ENCODE measurements around the gene TARP.

The TARP gene

DNA sequence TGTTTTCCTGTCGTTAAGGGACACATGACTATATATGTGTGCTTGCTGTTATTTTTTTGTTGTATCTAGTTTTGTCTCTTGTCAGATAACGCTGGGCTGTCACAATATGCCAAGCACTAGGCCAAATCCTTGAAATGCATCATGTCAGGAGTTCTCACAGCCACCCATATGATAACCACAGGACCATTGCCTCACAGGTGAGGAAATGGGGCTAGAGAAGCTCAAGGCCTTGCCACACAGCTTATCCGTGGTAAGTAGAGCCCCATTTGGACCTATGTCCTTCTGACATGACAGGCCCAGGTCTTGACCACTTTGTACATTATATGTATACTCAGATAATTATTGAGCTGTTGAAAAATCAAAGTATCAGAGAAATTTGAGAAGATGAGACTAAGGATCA is 42.0 kb upstream of the TARP start:
- Histone ChIP-seq H3K36me3 (ENCODE audit: insufficient read depth, low read length) (no peaks in the 10 kb centered on the region), H3K4me3 (ENCODE audit: low read depth in 1 of 2, low read length in 2 of 2) (no peak overlapping the region), H3K9me3 (ENCODE audit: low read length) (no peaks in the 10 kb centered on the region), H3K27ac (ENCODE audit: low read depth, low read length) (no peak overlapping the region), H3K27me3 (ENCODE audit: control insufficient read depth in 1 of 2, insufficient read depth in 2 of 2, low read length in 2 of 2) (no peaks in the 10 kb centered on the region), H3K4me1 (ENCODE audit: insufficient read depth, low read length) (no peaks in the 10 kb centered on the region), H3K9ac (ENCODE audit: low read length) (no peak overlapping the region)

DNA sequence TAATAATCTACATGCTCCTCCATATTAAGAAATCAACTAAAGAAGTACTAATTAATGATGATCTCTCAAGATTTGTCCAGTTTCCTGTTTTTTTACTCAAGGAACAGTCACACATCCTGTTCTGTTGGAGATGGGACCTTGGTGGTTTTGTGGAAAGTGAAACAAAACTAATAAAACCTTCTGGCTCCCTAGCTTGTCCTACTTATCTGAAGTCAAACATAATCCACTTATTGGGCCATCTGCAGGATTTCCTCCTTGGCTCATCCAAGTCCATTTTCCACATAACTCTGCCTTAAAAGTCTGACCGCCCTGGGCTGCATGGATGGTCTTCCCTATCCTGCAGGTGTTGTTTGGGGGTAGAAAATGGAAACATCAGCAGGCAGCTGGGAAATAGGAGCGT is 39.4 kb upstream of the TARP start:
- no peaks in the 10 kb centered on the region for H3K36me3 ChIP-seq (ENCODE audit: insufficient read depth, low read length)
- H3K4me3 ChIP-seq (ENCODE audit: low read depth in 1 of 2, low read length in 2 of 2) = no peak overlapping the region
- no peaks in the 10 kb centered on the region for H3K4me1 ChIP-seq (ENCODE audit: insufficient read depth, low read length)
- no peak overlapping the region for H3K9ac ChIP-seq (ENCODE audit: low read length)
- H3K9me3 ChIP-seq (ENCODE audit: low read length) = no peaks in the 10 kb centered on the region
- H3K27ac ChIP-seq (ENCODE audit: low read depth, low read length) = no peak overlapping the region
- no peaks in the 10 kb centered on the region for H3K27me3 ChIP-seq (ENCODE audit: control insufficient read depth in 1 of 2, insufficient read depth in 2 of 2, low read length in 2 of 2)

DNA sequence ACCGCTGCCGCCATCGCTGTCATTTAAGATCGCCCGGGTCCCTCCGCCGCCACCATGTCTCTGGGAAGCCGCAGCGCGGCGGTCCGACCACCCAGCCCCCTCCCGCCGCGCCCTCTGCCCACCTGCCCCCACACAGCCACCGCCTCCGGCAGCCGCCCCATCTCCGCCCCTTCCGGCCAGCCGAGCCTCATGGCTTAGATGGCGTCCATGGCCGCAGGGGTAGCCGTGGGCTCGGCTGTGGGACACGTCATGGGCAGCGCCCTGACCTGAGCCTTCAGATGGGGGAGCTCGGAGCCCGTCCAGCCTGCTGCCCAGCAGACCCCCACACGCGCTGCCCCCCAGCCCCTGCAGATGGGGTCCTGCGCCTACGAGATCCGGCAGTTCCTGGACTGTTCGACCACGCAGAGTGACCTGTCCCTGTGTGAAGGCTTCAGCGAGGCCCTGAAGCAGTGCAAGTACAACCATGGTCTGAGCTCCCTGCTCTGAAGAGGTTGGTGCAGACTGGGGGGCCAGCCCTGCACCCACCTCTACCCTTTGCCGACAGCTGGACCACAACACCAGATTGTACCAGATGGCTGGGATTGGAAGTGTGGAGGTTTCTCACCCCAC is 38.0 kb upstream of the TARP start:
- no peaks in the 10 kb centered on the region for H3K27me3 ChIP-seq (ENCODE audit: control insufficient read depth in 1 of 2, insufficient read depth in 2 of 2, low read length in 2 of 2)
- no peak overlapping the region for H3K27ac ChIP-seq (ENCODE audit: low read depth, low read length)
- H3K4me1 ChIP-seq (ENCODE audit: insufficient read depth, low read length) = no peaks in the 10 kb centered on the region
- no peak overlapping the region for H3K9ac ChIP-seq (ENCODE audit: low read length)
- H3K36me3 ChIP-seq (ENCODE audit: insufficient read depth, low read length) = no peaks in the 10 kb centered on the region
- no peaks in the 10 kb centered on the region for H3K9me3 ChIP-seq (ENCODE audit: low read length)
- H3K4me3 ChIP-seq (ENCODE audit: low read depth in 1 of 2, low read length in 2 of 2) = peak overlapping the region; percentile 38 to 44

DNA sequence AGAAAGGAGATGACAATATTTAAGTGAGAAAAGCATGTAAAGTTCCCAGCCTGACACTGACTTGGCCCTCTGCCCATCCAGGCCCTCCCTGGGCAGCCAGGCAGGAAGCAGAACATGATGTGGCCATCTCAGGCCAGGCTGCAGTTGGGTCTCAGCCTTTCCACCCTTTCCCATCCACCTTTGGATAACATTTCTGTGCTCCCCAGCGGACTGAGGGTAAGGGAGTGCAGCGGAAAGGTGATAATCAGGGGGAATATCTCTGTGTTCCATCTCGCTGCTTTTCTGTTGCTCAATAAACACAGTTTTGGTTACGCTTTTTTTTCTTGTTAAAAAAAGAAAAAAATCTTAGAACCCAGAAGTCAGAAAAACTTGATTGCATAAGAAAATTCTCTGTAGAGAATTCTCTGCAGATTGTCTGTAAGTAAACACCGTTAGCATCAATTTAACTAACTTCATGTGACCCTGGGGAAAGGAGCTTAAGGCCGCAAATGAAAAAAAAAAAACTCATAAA is 37.2 kb upstream of the TARP start:
- Histone ChIP-seq H3K4me1 (ENCODE audit: insufficient read depth, low read length) (no peaks in the 10 kb centered on the region), H3K4me3 (ENCODE audit: low read depth in 1 of 2, low read length in 2 of 2) (peak overlapping the region in 1 of 2 donors; percentile 44), H3K27me3 (ENCODE audit: control insufficient read depth in 1 of 2, insufficient read depth in 2 of 2, low read length in 2 of 2) (no peaks in the 10 kb centered on the region), H3K9me3 (ENCODE audit: low read length) (no peaks in the 10 kb centered on the region), H3K9ac (ENCODE audit: low read length) (no peak overlapping the region), H3K36me3 (ENCODE audit: insufficient read depth, low read length) (no peaks in the 10 kb centered on the region), H3K27ac (ENCODE audit: low read depth, low read length) (no peak overlapping the region)

DNA sequence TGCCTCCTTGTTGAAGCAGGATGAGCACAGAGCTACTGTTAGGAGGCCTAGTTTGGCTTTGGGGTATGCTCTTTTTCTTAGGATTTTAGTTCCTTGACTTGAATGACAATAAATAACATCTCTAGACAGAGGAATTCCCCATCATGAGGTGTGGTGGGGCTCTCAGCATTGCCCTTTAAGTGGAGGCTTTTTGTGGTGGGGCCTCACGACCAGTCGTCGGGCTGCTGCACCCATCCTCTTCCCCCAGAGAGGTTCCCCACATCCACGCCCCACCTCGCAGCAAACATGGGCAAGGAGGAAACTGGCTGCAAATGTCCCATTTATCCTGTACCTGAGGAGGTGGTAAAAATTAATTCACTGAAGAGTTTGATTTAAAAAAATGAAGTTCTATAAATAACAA is 36.1 kb upstream of the TARP start:
- Histone ChIP-seq H3K9ac (ENCODE audit: low read length) (no peak overlapping the region), H3K4me1 (ENCODE audit: insufficient read depth, low read length) (no peaks in the 10 kb centered on the region), H3K27me3 (ENCODE audit: control insufficient read depth in 1 of 2, insufficient read depth in 2 of 2, low read length in 2 of 2) (no peaks in the 10 kb centered on the region), H3K27ac (ENCODE audit: low read depth, low read length) (no peak overlapping the region), H3K36me3 (ENCODE audit: insufficient read depth, low read length) (no peaks in the 10 kb centered on the region), H3K9me3 (ENCODE audit: low read length) (no peaks in the 10 kb centered on the region), H3K4me3 (ENCODE audit: low read depth in 1 of 2, low read length in 2 of 2) (no peak overlapping the region)

DNA sequence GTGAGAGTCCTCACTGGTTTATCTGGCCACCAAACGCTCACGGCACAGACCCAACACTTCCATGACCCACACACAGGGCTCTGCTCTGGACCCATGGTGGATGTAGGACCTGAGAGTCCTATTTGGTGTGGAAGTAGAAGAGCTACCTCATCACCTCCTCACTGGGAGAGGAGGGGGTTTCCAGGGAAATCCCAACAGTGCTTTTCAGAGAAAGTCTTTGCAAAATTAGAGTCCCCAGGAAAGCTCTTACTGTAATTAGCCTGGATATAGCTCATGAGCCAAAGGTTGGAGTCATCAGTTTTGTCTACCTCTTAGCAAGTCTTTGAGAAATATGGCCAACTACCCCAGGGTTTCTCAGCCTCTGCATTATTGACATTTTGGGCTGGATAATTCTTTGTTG is 34.7 kb upstream of the TARP start:
- H3K9ac ChIP-seq (ENCODE audit: low read length) = no peak overlapping the region
- H3K27ac ChIP-seq (ENCODE audit: low read depth, low read length) = no peak overlapping the region
- H3K4me1 ChIP-seq (ENCODE audit: insufficient read depth, low read length) = no peaks in the 10 kb centered on the region
- H3K36me3 ChIP-seq (ENCODE audit: insufficient read depth, low read length) = no peaks in the 10 kb centered on the region
- no peaks in the 10 kb centered on the region for H3K27me3 ChIP-seq (ENCODE audit: control insufficient read depth in 1 of 2, insufficient read depth in 2 of 2, low read length in 2 of 2)
- no peaks in the 10 kb centered on the region for H3K9me3 ChIP-seq (ENCODE audit: low read length)
- no peak overlapping the region for H3K4me3 ChIP-seq (ENCODE audit: low read depth in 1 of 2, low read length in 2 of 2)

GRCh38 chr7:38307640-38308039 is 34.2 kb upstream of the TARP start:
- H3K9me3 ChIP-seq (ENCODE audit: low read length) = no peaks in the 10 kb centered on the region

GRCh38 chr7:38306914-38307313 is 33.5 kb upstream of the TARP start:
- no peak overlapping the region for H3K4me3 ChIP-seq (ENCODE audit: low read depth in 1 of 2, low read length in 2 of 2)
- no peak overlapping the region for H3K9ac ChIP-seq (ENCODE audit: low read length)
- no peaks in the 10 kb centered on the region for H3K27me3 ChIP-seq (ENCODE audit: control insufficient read depth in 1 of 2, insufficient read depth in 2 of 2, low read length in 2 of 2)
- no peak overlapping the region for H3K27ac ChIP-seq (ENCODE audit: low read depth, low read length)
- H3K4me1 ChIP-seq (ENCODE audit: insufficient read depth, low read length) = no peaks in the 10 kb centered on the region
- H3K9me3 ChIP-seq (ENCODE audit: low read length) = no peaks in the 10 kb centered on the region
- no peaks in the 10 kb centered on the region for H3K36me3 ChIP-seq (ENCODE audit: insufficient read depth, low read length)

More at GRCh38 chr7:38307640-38308039, 34.2 kb upstream of the TARP start:
- Histone ChIP-seq H3K27me3 (ENCODE audit: control insufficient read depth in 1 of 2, insufficient read depth in 2 of 2, low read length in 2 of 2) (no peaks in the 10 kb centered on the region), H3K4me3 (ENCODE audit: low read depth in 1 of 2, low read length in 2 of 2) (no peak overlapping the region), H3K4me1 (ENCODE audit: insufficient read depth, low read length) (no peaks in the 10 kb centered on the region), H3K9ac (ENCODE audit: low read length) (no peak overlapping the region), H3K36me3 (ENCODE audit: insufficient read depth, low read length) (no peaks in the 10 kb centered on the region), H3K27ac (ENCODE audit: low read depth, low read length) (no peak overlapping the region)

DNA sequence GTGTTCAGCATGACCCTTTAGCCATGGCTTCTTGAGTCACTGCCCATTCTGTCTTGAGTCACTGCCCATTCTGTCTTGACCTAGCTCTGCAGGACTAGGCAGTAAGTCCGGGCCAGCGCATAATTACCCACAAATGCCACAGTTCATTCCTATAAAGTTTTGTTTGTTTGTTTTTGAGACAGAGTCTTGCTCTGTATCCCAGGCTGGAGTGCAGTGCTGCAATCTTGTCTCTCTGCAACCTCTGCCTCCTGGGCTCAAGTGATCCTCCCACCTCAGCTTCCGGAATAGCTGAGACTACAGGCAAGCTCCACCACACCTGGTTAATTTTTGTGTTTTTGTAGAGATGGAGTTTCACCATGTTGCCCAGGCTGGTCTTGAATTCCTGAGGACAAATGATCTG is 32.7 kb upstream of the TARP start:
- Histone ChIP-seq H3K27ac (ENCODE audit: low read depth, low read length) (no peak overlapping the region), H3K36me3 (ENCODE audit: insufficient read depth, low read length) (no peaks in the 10 kb centered on the region), H3K9me3 (ENCODE audit: low read length) (no peaks in the 10 kb centered on the region), H3K4me3 (ENCODE audit: low read depth in 1 of 2, low read length in 2 of 2) (no peak overlapping the region), H3K9ac (ENCODE audit: low read length) (no peak overlapping the region), H3K27me3 (ENCODE audit: control insufficient read depth in 1 of 2, insufficient read depth in 2 of 2, low read length in 2 of 2) (no peaks in the 10 kb centered on the region), H3K4me1 (ENCODE audit: insufficient read depth, low read length) (no peaks in the 10 kb centered on the region)

DNA sequence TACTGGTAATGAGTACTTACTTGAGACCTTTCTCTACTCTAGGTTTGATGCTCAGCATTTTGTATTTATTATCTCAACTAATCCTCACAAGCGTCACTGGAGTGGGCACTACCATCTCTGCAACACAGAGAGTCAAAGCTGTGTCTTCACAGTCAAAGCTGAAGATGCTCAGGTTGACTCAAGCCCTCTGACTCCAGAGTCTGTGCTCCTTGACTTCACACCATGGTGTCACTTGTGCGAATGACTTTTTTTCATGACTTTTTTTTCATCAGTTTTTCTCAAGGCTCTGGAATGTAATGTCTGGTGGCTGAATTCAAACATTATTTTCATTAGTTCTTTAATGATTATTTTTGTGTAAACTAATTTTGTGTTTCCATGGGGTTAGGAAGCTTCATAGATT is 30.4 kb upstream of the TARP start:
- Histone ChIP-seq H3K27me3 (ENCODE audit: control insufficient read depth in 1 of 2, insufficient read depth in 2 of 2, low read length in 2 of 2) (no peaks in the 10 kb centered on the region), H3K9me3 (ENCODE audit: low read length) (no peaks in the 10 kb centered on the region), H3K4me1 (ENCODE audit: insufficient read depth, low read length) (no peaks in the 10 kb centered on the region), H3K9ac (ENCODE audit: low read length) (no peak overlapping the region), H3K4me3 (ENCODE audit: low read depth in 1 of 2, low read length in 2 of 2) (no peak overlapping the region), H3K36me3 (ENCODE audit: insufficient read depth, low read length) (no peaks in the 10 kb centered on the region), H3K27ac (ENCODE audit: low read depth, low read length) (no peak overlapping the region)

GRCh38 chr7:38300175-38300574 is 26.7 kb upstream of the TARP start:
- no peak overlapping the region for H3K9ac ChIP-seq (ENCODE audit: low read length)
- H3K27ac ChIP-seq (ENCODE audit: low read depth, low read length) = no peak overlapping the region
- H3K4me3 ChIP-seq (ENCODE audit: low read depth in 1 of 2, low read length in 2 of 2) = no peak overlapping the region
- no peaks in the 10 kb centered on the region for H3K36me3 ChIP-seq (ENCODE audit: insufficient read depth, low read length)
- H3K27me3 ChIP-seq (ENCODE audit: control insufficient read depth in 1 of 2, insufficient read depth in 2 of 2, low read length in 2 of 2) = no peaks in the 10 kb centered on the region
- H3K9me3 ChIP-seq (ENCODE audit: low read length) = no peaks in the 10 kb centered on the region
- no peaks in the 10 kb centered on the region for H3K4me1 ChIP-seq (ENCODE audit: insufficient read depth, low read length)

DNA sequence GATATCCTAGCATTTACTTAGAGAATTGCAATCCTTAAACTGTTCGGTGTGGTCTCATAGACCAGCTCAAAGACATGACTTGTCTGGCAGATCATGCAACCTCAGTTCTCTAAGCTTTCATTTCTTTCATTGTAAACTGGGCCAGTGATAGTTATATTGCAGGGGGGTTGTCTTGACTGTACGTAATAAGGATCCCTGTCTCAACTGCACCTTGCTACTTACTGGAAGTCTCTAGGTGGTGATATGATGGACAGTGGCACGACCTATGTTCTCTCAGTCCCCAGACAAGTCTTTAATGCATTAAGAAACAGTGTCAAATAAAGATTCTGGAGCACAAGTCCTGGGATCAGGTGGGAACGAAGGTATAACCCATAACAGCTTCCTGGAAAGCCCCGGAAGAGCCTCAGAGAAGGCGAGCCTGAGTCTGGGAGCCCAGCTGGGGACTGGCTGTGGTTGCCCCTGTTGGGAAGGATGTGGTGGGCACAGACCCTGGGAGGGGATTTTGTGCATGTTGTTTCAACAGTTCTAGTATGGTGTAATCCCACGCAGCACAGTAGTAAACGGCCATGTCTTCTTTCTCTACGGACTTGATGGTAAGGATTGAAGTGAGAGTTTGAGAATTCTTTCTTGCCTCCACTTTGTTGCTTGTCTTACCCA is 26.0 kb upstream of the TARP start:
- H3K36me3 ChIP-seq (ENCODE audit: insufficient read depth, low read length) = no peaks in the 10 kb centered on the region

More for the DNA sequence above, 26.0 kb upstream of the TARP start:
- no peaks in the 10 kb centered on the region for H3K27me3 ChIP-seq (ENCODE audit: control insufficient read depth in 1 of 2, insufficient read depth in 2 of 2, low read length in 2 of 2)
- H3K27ac ChIP-seq (ENCODE audit: low read depth, low read length) = no peak overlapping the region
- no peak overlapping the region for H3K4me3 ChIP-seq (ENCODE audit: low read depth in 1 of 2, low read length in 2 of 2)
- no peak overlapping the region for H3K9ac ChIP-seq (ENCODE audit: low read length)
- H3K9me3 ChIP-seq (ENCODE audit: low read length) = no peaks in the 10 kb centered on the region
- no peaks in the 10 kb centered on the region for H3K4me1 ChIP-seq (ENCODE audit: insufficient read depth, low read length)
